H1 (cell line): ENCODE data around the gene CD58. TPM values are rescaled to one million over a fixed set of nuclear protein-coding genes. Genes with fewer than 3 reads are reported as not detected.

Source experiments
- CTCF ChIA-PET: fragments of 300-600 bp; sonication (Branson Sonifier 250); formaldehyde crosslinking; loops from one replicate; lab custom pipeline; 2021; ENCODE audit not compliant: partially characterized antibody; lab: Charles Lee
- POLR2A ChIA-PET: fragments of 300-600 bp; sonication (Branson Sonifier 250); formaldehyde crosslinking; loops from one replicate; lab custom pipeline; 2021; ENCODE audit warnings: inconsistent platforms; ENCODE audit not compliant: partially characterized antibody; lab: Charles Lee
- DNase-seq, 2 experiments: peaks; one replicate each; pipeline versions ENCODE4 v3.0.0 to v3.0.0-alpha.2; 2010 to 2022; ENCODE audit warnings: low spot score in 2 of 2, low read depth in 1 of 2, mixed read lengths in 1 of 2
- FAIRE-seq: peaks from 2 replicates; lab custom pipeline; 2011; peaks lifted over from hg19 to GRCh38; lab: Jason Lieb, UNC
- H2AFZ ChIP-seq: 2 replicates; pipeline ENCODE4 v1.8.1; 2012; ENCODE audit warnings: low read length, inconsistent platforms
- H2AK5ac ChIP-seq: 2 replicates; pipeline ENCODE4 v1.6.1; 2013; ENCODE audit warnings: low read depth, low read length
- H2BK120ac ChIP-seq: replicated peaks from 2 replicates; pipeline ENCODE3; 2013; ENCODE audit warnings: low read depth, low read length, inconsistent platforms
- H2BK12ac ChIP-seq: 2 replicates; pipeline ENCODE4 v1.6.1; 2013; ENCODE audit warnings: low read depth, low read length
- H2BK15ac ChIP-seq: 2 replicates; pipeline ENCODE4 v1.6.1; 2013; ENCODE audit warnings: low read length
- H2BK20ac ChIP-seq: 2 replicates; pipeline ENCODE4 v1.6.1; 2013; ENCODE audit warnings: low read length
- H2BK5ac ChIP-seq: 2 replicates; pipeline ENCODE4 v1.6.1; 2013; ENCODE audit warnings: low read depth, low read length
- H3K14ac ChIP-seq: 2 replicates; pipeline ENCODE4 v1.6.1; 2013; ENCODE audit warnings: inconsistent platforms; ENCODE audit not compliant: insufficient read length
- H3K18ac ChIP-seq: 2 replicates; pipeline ENCODE4 v1.6.1; 2013; ENCODE audit warnings: low read length; ENCODE audit errors: extremely low read depth
- H3K23ac ChIP-seq: 2 replicates; pipeline ENCODE4 v1.6.1; 2013; ENCODE audit warnings: inconsistent platforms; ENCODE audit not compliant: insufficient read length
- H3K23me2 ChIP-seq: 2 replicates; pipeline ENCODE4 v1.6.1; 2013; ENCODE audit warnings: low read depth, low read length
- H3K27ac ChIP-seq: 2 replicates; pipeline ENCODE4 v1.6.1; 2011; ENCODE audit warnings: low read depth, low read length, inconsistent platforms
- H3K27me3 ChIP-seq, 4 experiments: replicated peaks in 1 of 4; 1 replicate in 1 of 4; 2 replicates in 3 of 4; pipeline versions ENCODE4 v1.6.1 to v1.8.1; 2011 to 2013; ENCODE audit warnings: low read length in 3 of 4, mild to moderate bottlenecking in 3 of 4, inconsistent platforms in 2 of 4, mixed read lengths in 2 of 4, moderate library complexity in 1 of 4; ENCODE audit not compliant: control insufficient read depth in 3 of 4, insufficient read depth in 3 of 4; ENCODE audit errors: extremely low read depth in 1 of 4
- H3K36me3 ChIP-seq, 4 experiments: 2 replicates each; pipeline versions ENCODE4 v1.6.1 to v1.8.1; 2011 to 2013; ENCODE audit warnings: mild to moderate bottlenecking in 4 of 4, low read length in 3 of 4, moderate library complexity in 2 of 4, control low read depth in 1 of 4, inconsistent platforms in 1 of 4; ENCODE audit not compliant: insufficient read depth in 4 of 4, control insufficient read depth in 2 of 4
- H3K4ac ChIP-seq: replicated peaks from 2 replicates; pipeline ENCODE3; 2013; ENCODE audit warnings: low read length, low read depth, mixed read lengths, inconsistent platforms; ENCODE audit not compliant: insufficient read length
- H3K4me1 ChIP-seq, 4 experiments: replicated peaks in 1 of 4; 1 replicate in 1 of 4; 2 replicates in 3 of 4; pipeline versions ENCODE4 v1.6.1 to v1.8.1; 2011 to 2013; ENCODE audit warnings: low read length in 3 of 4, inconsistent platforms in 2 of 4, mixed read lengths in 1 of 4; ENCODE audit not compliant: insufficient read depth in 4 of 4, control insufficient read depth in 3 of 4
- H3K4me2 ChIP-seq, 2 experiments: 2 replicates each; pipeline versions ENCODE4 v1.6.1 to v1.8.1; 2011 to 2013; ENCODE audit warnings: low read depth in 2 of 2, low read length in 2 of 2, control low read depth in 1 of 2, inconsistent platforms in 1 of 2, mild to moderate bottlenecking in 1 of 2; ENCODE audit not compliant: insufficient read depth in 1 of 2
- H3K4me3 ChIP-seq, 4 experiments: fragments of 200-600, 300-600 bp in 1 of 4; sonication (generic), shearing (Covaris generic), sonication (Bioruptor Twin) in 1 of 4; 2 replicates each; pipeline versions ENCODE4 v1.5.1 to v1.8.1; 2011 to 2016; ENCODE audit warnings: low read length in 4 of 4, low read depth in 3 of 4, control low read depth in 2 of 4, inconsistent platforms in 2 of 4, mild to moderate bottlenecking in 2 of 4, mixed read lengths in 1 of 4, moderate library complexity in 1 of 4; ENCODE audit not compliant: insufficient read depth in 2 of 4; ENCODE audit errors: extremely low read depth in 1 of 4
- H3K56ac ChIP-seq: replicated peaks from 2 replicates; pipeline ENCODE3; 2013; ENCODE audit warnings: low read depth, mild to moderate bottlenecking, mixed read lengths, low read length, inconsistent platforms; ENCODE audit not compliant: insufficient read length
- H3K79me1 ChIP-seq: 2 replicates; pipeline ENCODE4 v1.6.1; 2013; ENCODE audit warnings: low read depth, low read length, control low read depth
- H3K79me2 ChIP-seq, 2 experiments: 2 replicates each; pipeline versions ENCODE4 v1.6.1 to v1.8.1; 2012 to 2013; ENCODE audit warnings: low read length in 2 of 2, mild to moderate bottlenecking in 2 of 2, inconsistent platforms in 1 of 2; ENCODE audit not compliant: insufficient read depth in 2 of 2, control insufficient read depth in 1 of 2
- H3K9ac ChIP-seq, 4 experiments: replicated peaks in 1 of 4; 1 replicate in 1 of 4; 2 replicates in 3 of 4; pipeline versions ENCODE4 v1.6.1 to v1.8.1; 2011 to 2013; ENCODE audit warnings: low read depth in 3 of 4, low read length in 3 of 4, control low read depth in 2 of 4, mild to moderate bottlenecking in 2 of 4, moderate library complexity in 2 of 4, inconsistent platforms in 1 of 4; ENCODE audit errors: extremely low read depth in 1 of 4
- H3K9me3 ChIP-seq, 2 experiments: 2 replicates each; pipeline versions ENCODE4 v1.6.1 to v1.8.1; 2012 to 2013; ENCODE audit warnings: mild to moderate bottlenecking in 2 of 2, moderate library complexity in 2 of 2, control low read depth in 1 of 2, inconsistent platforms in 1 of 2, low read depth in 1 of 2, low read length in 1 of 2, mixed read lengths in 1 of 2; ENCODE audit not compliant: insufficient read depth in 2 of 2
- H4K20me1 ChIP-seq, 2 experiments: replicated peaks in 1 of 2; 2 replicates each; pipeline versions ENCODE3 to v1.8.1; 2011 to 2013; ENCODE audit warnings: inconsistent platforms in 2 of 2, low read length in 2 of 2, mild to moderate bottlenecking in 1 of 2; ENCODE audit not compliant: insufficient read depth in 2 of 2, control insufficient read depth in 1 of 2
- H4K5ac ChIP-seq: 2 replicates; pipeline ENCODE4 v1.6.1; 2013; ENCODE audit warnings: low read length, low read depth, mixed read lengths, inconsistent platforms; ENCODE audit not compliant: insufficient read length
- H4K8ac ChIP-seq: 2 replicates; pipeline ENCODE4 v1.8.0; 2013; ENCODE audit warnings: mild to moderate bottlenecking, moderate library complexity, low read length, inconsistent platforms; ENCODE audit not compliant: insufficient read depth; ENCODE audit errors: extremely low read depth
- H4K91ac ChIP-seq: replicated peaks from 2 replicates; pipeline ENCODE3; 2013; ENCODE audit warnings: low read length, mixed read lengths, inconsistent platforms; ENCODE audit not compliant: insufficient read length
- POLR2A ChIP-seq, 2 experiments: IDR thresholded peaks; 1 replicate in 1 of 2; 2 replicates in 1 of 2; pipeline ENCODE4 v1.6.1; 2011; ENCODE audit warnings: low read depth in 2 of 2, low read length in 2 of 2, mild to moderate bottlenecking in 2 of 2; ENCODE audit errors: control extremely low read depth in 1 of 2
- YY1 ChIP-seq: IDR thresholded peaks from 2 replicates; pipeline ENCODE4 v1.6.1; 2011; ENCODE audit warnings: low read depth, mild to moderate bottlenecking, low read length
- polyA plus RNA-seq, 7 experiments: library from polyadenylated mRNA; depleted of rRNA in 3 of 7; stranded (reverse) in 5 of 7; unstranded in 2 of 7; fragments of >200 nt in 5 of 7; fragments of 200-250 nt in 2 of 7; gene quantifications; 1 replicate in 5 of 7; 2 replicates in 1 of 7; 4 replicates in 1 of 7; pipeline versions ENCODE4 v1.2.1 to v1.2.3, GENCODE V29; 2011 to 2013; ENCODE audit warnings: missing spikeins in 2 of 7, mixed read lengths in 2 of 7
- total RNA-seq: library from RNA; stranded (reverse); fragmentation: NEBNext Ultra II Directional; extraction: Animal tissue kit (Norgen Biotek cat#: 25700); gene quantifications from 2 replicates; pipeline ENCODE4 v1.2.1, GENCODE V29; 2021
- TF ChIP-seq, protein P1 (sequence below): IDR thresholded peaks from 2 replicates; pipeline ENCODE4 v1.6.1; 2012; ENCODE audit warnings: inconsistent platforms

CD58 gene
- total and polyA plus RNA-seq, 2 of the 8 experiments (the other 6 are each of a cell fraction or from before 2014, with no cell fraction given) = 5.3 to 5.5 TPM

GRCh38 chr1:116540088-116540487 lies 30.7 kb downstream of the CD58 start:
- Histone ChIP-seq H2BK20ac (no peak overlapping the region), H3K9ac (no peak overlapping the region), H2BK120ac (no peak overlapping the region), H2BK15ac (no peak overlapping the region), H2BK12ac (no peak overlapping the region), H3K27me3 (no peaks in the 10 kb centered on the region), H4K5ac (no peak overlapping the region), H3K18ac (no peak overlapping the region), H4K8ac (no peak overlapping the region), H3K14ac (no peak overlapping the region), H4K91ac (no peak overlapping the region), H3K27ac (no peak overlapping the region), H3K23ac (no peak overlapping the region), H3K79me2 (no peaks in the 10 kb centered on the region), H2BK5ac (no peak overlapping the region), H3K9me3 (no peaks in the 10 kb centered on the region), H2AK5ac (no peak overlapping the region), H2AFZ (no peak overlapping the region), H3K23me2 (no peaks in the 10 kb centered on the region), H3K4me1 (no peaks in the 10 kb centered on the region), H3K36me3 (no peaks in the 10 kb centered on the region; a peak in 1 of 8 replicates), H3K4me2 (no peak overlapping the region), H3K56ac (no peak overlapping the region), H3K4ac (no peak overlapping the region), H4K20me1 (peaks cover 0 to 1% of the 10 kb centered on the region in 2 experiments), H3K4me3 (no peak overlapping the region), H3K79me1 (no peaks in the 10 kb centered on the region)
- FAIRE-seq = no peak
- CTCF ChIA-PET = interaction anchor here (0.6 to 0.7 kb wide), 2 partner anchors 238 to 372 kb away, joined by 3 read pairs; no protein-coding TSS in a partner anchor
- POLR2A ChIA-PET = no interaction called here
- DNase-seq = no peak
- no peak for TF ChIP-seq YY1
- no peak for TF ChIP-seq POLR2A (IDR thresholded peaks at IDR 0.05; ENCODE audit: control extremely low read depth in 1 of 2, low read depth in 2 of 2, low read length in 2 of 2)
- TF ChIP-seq, protein P1, sequence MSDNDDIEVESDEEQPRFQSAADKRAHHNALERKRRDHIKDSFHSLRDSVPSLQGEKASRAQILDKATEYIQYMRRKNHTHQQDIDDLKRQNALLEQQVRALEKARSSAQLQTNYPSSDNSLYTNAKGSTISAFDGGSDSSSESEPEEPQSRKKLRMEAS = no peak
